Pancreas (tissue), 10 donors: ENCODE measurements around the gene OR4K17. TPM values are rescaled to one million over a fixed set of nuclear protein-coding genes. Genes with fewer than 3 reads are reported as not detected.
A peak's percentile ranks its signal among the peaks of the same experiment; 100 is the strongest.
"Not testable (repeated sequence)": the region's sequence is repeated elsewhere in the genome, so short reads cannot be mapped to it uniquely, and the experiment has no call there.

Source experiments
- ATAC-seq, 4 donors: fragments of 200-7000 bp; cut with Tn5 transposase; one replicate each; pipeline versions ENCODE4 v1.8.0 to v1.9.1; 2020; ENCODE audit warnings: mild to moderate bottlenecking in 4 of 4, moderate library complexity in 4 of 4
- DNase-seq, 6 donors: peaks; one replicate each; pipeline ENCODE4 v3.0.0-alpha.2; 2020
- FAIRE-seq: peaks from 2 replicates; lab custom pipeline; 2012; peaks lifted over from hg19 to GRCh38; lab: Jason Lieb, UNC
- H3K27ac ChIP-seq, 4 donors: fragments of 200-600 bp; sonication (generic); 1 replicate in 3 of 4; 2 replicates in 1 of 4; pipeline versions ENCODE4 v1.5.0 to v1.8.0; 2020
- H3K27me3 ChIP-seq, 4 donors: fragments of 200-600 bp; one replicate each; pipeline ENCODE4 v1.8.0; 2021
- H3K36me3 ChIP-seq, 3 donors: fragments of 200-600 bp; sonication (generic) in 1 of 3; one replicate each; pipeline versions ENCODE4 v1.5.0 to v1.8.0; 2020 to 2021
- H3K4me1 ChIP-seq, 3 donors: fragments of 200-600 bp; one replicate each; pipeline ENCODE4 v1.8.0; 2021
- H3K4me3 ChIP-seq, 4 donors: fragments of 200-600 bp; sonication (generic) in 2 of 4; one replicate each; pipeline versions ENCODE4 v1.5.0 to v1.8.0; 2020 to 2021
- H3K9me3 ChIP-seq, 4 donors: fragments of 200-600 bp; one replicate each; pipeline ENCODE4 v1.8.0; 2021
- CTCF ChIP-seq, 4 donors: fragments of 200-600 bp; sonication (generic) in 3 of 4; IDR thresholded peaks; one replicate each; pipeline versions ENCODE4 v1.5.0 to v1.8.0; 2021; ENCODE audit warnings: antibody characterized with exemption in 4 of 4
- intact Hi-C, 3 donors: fragments of 100-400 bp; cut with DNase I; formaldehyde crosslinking; loops; one replicate each; pipeline versions ENCODE4 v1.11.1 to v1.14.2; 2022
- polyA plus RNA-seq, 2 donors: library from polyadenylated mRNA; stranded (reverse); fragments of 200-250 nt; gene quantifications; one replicate each; pipeline ENCODE4 v1.2.3, GENCODE V29; 2013
- total RNA-seq, 6 donors: library from RNA; stranded (reverse); fragmentation: NEBNext Ultra II Directional in 4 of 6; extraction: Animal tissue kit (Norgen Biotek cat#: 25700) in 4 of 6; gene quantifications; one replicate each; pipeline versions ENCODE4 v1.2.1 to v1.2.4, GENCODE V29; 2021 to 2023
- donor health status: healthy with polysubstance abuse.
- donor health status: DM: no; HTN: no; CAD: no; lungs with moderate emphysema.
- donor health status: DM: no; HTN: no; CAD: no.
- donor health status: control.
- donor health status: control.
- donor health status: Bipolar disorder and iron deficiency.
- donor health status: DM: yes; HTN: yes; CAD: no.
- donor health status: DM: no; HTN: no; CAD: no.
- donor health status: DM: no; HTN: no; CAD: no.
- donor health status: DM: yes; HTN: yes; CAD: no.

The OR4K17 gene
- total and polyA plus RNA-seq, 8 donors, result not detected

DNA sequence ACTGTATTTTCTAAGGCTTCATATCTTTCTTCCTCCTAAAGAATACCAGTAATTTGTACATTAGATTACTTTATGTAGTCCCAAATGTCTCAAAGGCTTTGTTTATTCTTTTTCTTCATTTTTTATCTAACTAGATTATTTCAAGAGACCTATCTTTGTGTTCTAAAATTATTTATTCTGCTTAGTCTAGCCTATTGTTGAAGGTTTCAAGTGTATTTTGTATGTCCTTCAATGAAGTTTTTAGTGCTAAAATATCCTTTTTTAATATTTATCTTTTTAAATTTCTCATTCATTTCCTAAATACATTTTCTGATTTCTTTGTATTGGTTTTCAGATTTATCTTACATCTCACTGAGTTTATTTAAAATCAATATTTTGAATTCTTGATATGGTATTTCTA, 53.9 kb downstream of the OR4K17 start:
- ATAC-seq (no peak), DNase-seq (no peak), FAIRE-seq (no peak)
- Histone ChIP-seq H3K36me3 (no peaks in the 10 kb centered on the region), H3K4me3 (no peak overlapping the region), H3K27me3 (no peaks in the 10 kb centered on the region), H3K9me3 (no peaks in the 10 kb centered on the region), H3K4me1 (no peaks in the 10 kb centered on the region), H3K27ac (no peak overlapping the region)
- no peak for TF ChIP-seq CTCF (IDR thresholded peaks at IDR 0.05)
- intact Hi-C loops, result no loop called here

DNA sequence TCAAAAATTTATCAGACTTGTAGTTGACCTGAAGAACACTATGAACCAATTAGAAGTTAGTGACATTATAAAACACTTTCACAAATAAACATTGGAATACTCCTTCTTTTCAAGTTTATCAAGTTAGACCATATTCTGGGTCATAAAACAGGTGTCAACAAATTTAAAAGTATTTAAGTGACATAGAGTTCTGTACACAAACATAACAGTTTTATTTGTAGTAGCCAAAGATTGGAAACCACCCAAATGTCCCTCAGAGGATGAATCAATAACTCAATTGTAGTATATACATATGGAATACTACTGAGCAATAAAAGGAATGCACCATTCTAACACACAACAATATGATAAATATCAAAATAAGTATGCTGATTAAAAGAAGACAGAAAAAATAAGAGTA, 56.6 kb downstream of the OR4K17 start:
- no peak for TF ChIP-seq CTCF (IDR thresholded peaks at IDR 0.05)
- H3K27ac ChIP-seq, result no peak overlapping the region
- DNase-seq (no peak), FAIRE-seq (no peak), ATAC-seq (no peak)
- H3K27me3 ChIP-seq, result no peaks in the 10 kb centered on the region
- H3K9me3 ChIP-seq, result no peaks in the 10 kb centered on the region
- intact Hi-C loops, result no loop called here
- no peaks in the 10 kb centered on the region for H3K36me3 ChIP-seq
- H3K4me3 ChIP-seq, result no peak overlapping the region
- no peaks in the 10 kb centered on the region for H3K4me1 ChIP-seq

- peak in 2 of 4 donors; percentile 28 to 55 for ATAC-seq
- H3K9me3 ChIP-seq, intact Hi-C loops, H3K36me3 ChIP-seq, DNase-seq, H3K27ac ChIP-seq, H3K4me3 ChIP-seq, FAIRE-seq, H3K4me1 ChIP-seq, H3K27me3 ChIP-seq: not testable (repeated sequence)
Observed at GRCh38 chr14:20169852-20170251, 59.3 kb downstream of the OR4K17 start.

Other genes with a start within 250 kb of the OR4K17 start
- gene OR4K2, start 235.6 kb upstream of the OR4K17 start, total RNA-seq, result not detected
- under 1 TPM in 1 of 2 donors, not detected in 1; 0.02 TPM for gene OR4K2, start 235.6 kb upstream of the OR4K17 start, polyA plus RNA-seq
- gene OR4K5, start 190.1 kb upstream of the OR4K17 start, total RNA-seq, result not detected
- gene OR4K5, start 190.1 kb upstream of the OR4K17 start, polyA plus RNA-seq, result not detected
- gene OR4K1, start 179.8 kb upstream of the OR4K17 start, total RNA-seq, result not detected
- not detected for gene OR4K1, start 179.8 kb upstream of the OR4K17 start, polyA plus RNA-seq
- not detected for gene OR4K15, start 135.1 kb upstream of the OR4K17 start, total RNA-seq
- not detected for gene OR4K15, start 135.1 kb upstream of the OR4K17 start, polyA plus RNA-seq
- gene OR4Q2, start 108.6 kb upstream of the OR4K17 start, total RNA-seq, result not detected
- gene OR4Q2, start 108.6 kb upstream of the OR4K17 start, polyA plus RNA-seq, result not detected
- not detected for gene OR4K14, start 91.4 kb upstream of the OR4K17 start, total RNA-seq
- not detected for gene OR4K14, start 91.4 kb upstream of the OR4K17 start, polyA plus RNA-seq
- gene OR4K13, start 74.7 kb upstream of the OR4K17 start, total RNA-seq, result not detected
- gene OR4K13, start 74.7 kb upstream of the OR4K17 start, polyA plus RNA-seq, result not detected
- gene OR4L1, start 50.7 kb upstream of the OR4K17 start, total RNA-seq, result not detected
- not detected for gene OR4L1, start 50.7 kb upstream of the OR4K17 start, polyA plus RNA-seq
- gene OR4N5, start 28.1 kb downstream of the OR4K17 start, total RNA-seq, result not detected
- not detected for gene OR4N5, start 28.1 kb downstream of the OR4K17 start, polyA plus RNA-seq
- not detected for gene OR11G2, start 80.2 kb downstream of the OR4K17 start, total RNA-seq
- gene OR11G2, start 80.2 kb downstream of the OR4K17 start, polyA plus RNA-seq, result not detected
- not detected for gene OR11H6, start 113.0 kb downstream of the OR4K17 start, total RNA-seq
- gene OR11H6, start 113.0 kb downstream of the OR4K17 start, polyA plus RNA-seq, result not detected
- gene OR11H7, start 118.2 kb downstream of the OR4K17 start, total RNA-seq, result not detected
- not detected for gene OR11H7, start 118.2 kb downstream of the OR4K17 start, polyA plus RNA-seq
- not detected for gene OR11H4, start 128.5 kb downstream of the OR4K17 start, total RNA-seq
- not detected for gene OR11H4, start 128.5 kb downstream of the OR4K17 start, polyA plus RNA-seq
- gene TTC5, start 195.2 kb downstream of the OR4K17 start, total RNA-seq, result 10 to 100 TPM in 1 of 6 donors, 1 to 10 TPM in 5; 6.9 to 12.9 (median 7.7) TPM
- gene TTC5, start 195.2 kb downstream of the OR4K17 start, polyA plus RNA-seq, result 1 to 10 TPM; 3.7 to 5.1 TPM
- gene CCNB1IP1, start 222.5 kb downstream of the OR4K17 start, total RNA-seq, result 10 to 100 TPM; 17.4 to 34.0 (median 25.0) TPM
- gene CCNB1IP1, start 222.5 kb downstream of the OR4K17 start, polyA plus RNA-seq, result 10 to 100 TPM; 37.4 to 55.3 TPM
- gene PARP2, start 232.9 kb downstream of the OR4K17 start, total RNA-seq, result 10 to 100 TPM in 3 of 6 donors, 1 to 10 TPM in 3; 6.1 to 12.5 (median 9.8) TPM
- 10 to 100 TPM; 10.7 to 21.8 TPM for gene PARP2, start 232.9 kb downstream of the OR4K17 start, polyA plus RNA-seq